ENCODE results near the gene ZNF44. TPM values are rescaled to one million over a fixed set of nuclear protein-coding genes. Genes with fewer than 3 reads are reported as not detected.

ZNF44 gene
- polyA plus RNA-seq, 3 donors, result 3.3 to 4.4 (median 3.9) TPM

- no peak overlapping the region for H3K27ac ChIP-seq (ENCODE audit: low read depth, low read length)
- WGBS, 3 donors, result 97 to 98% (median 98%) methylated on average over 2 of the region's 2 CpGs
Measured at GRCh38 chr19:12270854-12271253, 23.8 kb downstream of the ZNF44 start.

- WGBS, 3 donors, result 64 to 77% (median 71%) methylated on average over 42 to 46 of the region's 46 CpGs
- no peak overlapping the region for H3K27ac ChIP-seq (ENCODE audit: low read depth, low read length)
Measured at GRCh38 chr19:12265921-12266704, 28.6 kb downstream of the ZNF44 start.

GRCh38 chr19:12261554-12261953 lies 33.1 kb downstream of the ZNF44 start:
- no peak overlapping the region for H3K27ac ChIP-seq (ENCODE audit: low read depth, low read length)
- 94 to 100% (median 98%) methylated on average over 1 of the region's 1 CpG for WGBS, 3 donors

GRCh38 chr19:12260861-12261260 lies 33.8 kb downstream of the ZNF44 start:
- WGBS, 3 donors, result 71 to 95% (median 75%) methylated on average over 3 of the region's 3 CpGs
- H3K27ac ChIP-seq (ENCODE audit: low read depth, low read length), result no peak overlapping the region

GRCh38 chr19:12260236-12260635 lies 34.4 kb downstream of the ZNF44 start:
- 96 to 98% (median 98%) methylated on average over 23 of the region's 23 CpGs for WGBS, 3 donors
- no peak overlapping the region for H3K27ac ChIP-seq (ENCODE audit: low read depth, low read length)

DNA sequence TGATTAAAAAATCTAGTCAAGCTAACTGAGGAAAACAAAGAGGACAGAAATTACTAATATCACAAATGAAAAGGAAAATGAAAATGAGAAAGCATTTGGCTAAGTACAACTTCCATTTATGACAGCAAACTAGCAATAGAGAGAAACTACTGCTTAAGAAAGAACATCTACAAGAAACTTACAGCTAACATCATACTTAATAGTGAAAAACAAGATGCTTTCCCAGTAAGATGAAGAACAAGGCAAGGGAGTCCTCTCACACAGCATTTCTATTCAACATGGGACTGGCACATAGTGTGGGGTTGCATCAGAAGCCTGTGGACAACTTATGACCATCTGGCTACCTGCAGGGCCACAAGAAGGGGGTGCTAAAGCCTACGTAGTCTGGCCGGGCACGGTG lies 39.3 kb downstream of the ZNF44 start:
- no peak overlapping the region for H3K27ac ChIP-seq (ENCODE audit: low read depth, low read length)
- 80 to 92% (median 92%) methylated on average over 3 of the region's 3 CpGs for WGBS, 3 donors

- H3K27ac ChIP-seq (ENCODE audit: low read depth, low read length), result no peak overlapping the region
- WGBS, 3 donors, result 96 to 98% (median 97%) methylated on average over 5 of the region's 5 CpGs
Measured at GRCh38 chr19:12247644-12248222, 47.0 kb downstream of the ZNF44 start.

DNA sequence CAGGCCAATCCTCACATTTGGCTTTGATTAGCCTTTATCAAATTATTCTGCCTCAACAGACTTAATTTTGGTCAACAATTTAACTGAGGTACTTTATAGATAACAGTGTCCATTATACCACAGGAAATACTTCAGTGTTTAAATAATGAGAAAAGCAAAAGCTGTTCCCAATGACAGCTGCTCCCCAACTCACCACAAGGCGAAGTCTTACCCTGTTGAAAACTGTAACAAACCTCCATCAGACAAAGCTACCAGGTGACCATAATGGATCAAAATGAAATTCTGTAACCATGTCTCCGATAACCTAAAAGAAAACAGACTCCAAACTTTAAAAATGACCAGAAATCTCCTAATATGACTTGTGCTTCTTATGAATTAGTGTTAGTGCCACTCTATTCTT lies 50.3 kb downstream of the ZNF44 start:
- H3K27ac ChIP-seq (ENCODE audit: low read depth, low read length), result no peak overlapping the region
- 94 to 97% (median 95%) methylated on average over 2 of the region's 2 CpGs for WGBS, 3 donors

DNA sequence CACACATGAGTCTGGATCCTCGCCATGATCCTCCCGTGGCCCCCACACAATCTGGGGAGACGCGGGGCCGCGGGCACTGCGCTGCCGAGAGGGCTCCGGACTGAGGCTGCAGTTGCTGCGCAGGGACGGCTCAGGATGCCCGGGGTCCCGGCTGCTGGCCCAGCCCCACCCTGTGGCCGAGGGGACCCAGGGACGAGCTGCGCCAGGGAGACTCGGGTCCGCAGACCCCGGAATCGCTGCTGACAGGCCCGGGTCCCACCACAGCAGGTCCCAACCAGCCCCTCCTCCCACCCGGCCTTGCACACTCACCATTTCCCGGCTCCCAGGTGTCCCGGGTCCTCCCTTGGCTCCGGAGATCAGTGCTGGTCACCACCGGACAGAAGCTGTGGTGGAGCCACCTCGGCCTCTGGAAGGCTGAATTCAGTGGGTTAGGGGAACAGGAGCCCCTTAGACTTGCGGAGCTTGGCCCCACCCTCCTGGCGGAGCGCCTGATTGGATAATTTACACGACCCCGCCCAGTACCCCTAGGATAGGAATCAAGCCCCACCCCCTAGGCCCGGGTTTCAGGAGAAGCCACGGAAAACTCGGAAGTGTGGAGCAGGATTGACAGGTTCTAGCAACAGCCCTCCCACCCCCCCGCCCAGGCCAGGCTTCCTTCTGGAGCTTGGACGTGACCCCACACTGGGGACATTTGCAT lies 57.4 kb downstream of the ZNF44 start:
- 91 to 99% (median 97%) methylated on average over 35 to 37 of the region's 37 CpGs for WGBS, 3 donors

DNA sequence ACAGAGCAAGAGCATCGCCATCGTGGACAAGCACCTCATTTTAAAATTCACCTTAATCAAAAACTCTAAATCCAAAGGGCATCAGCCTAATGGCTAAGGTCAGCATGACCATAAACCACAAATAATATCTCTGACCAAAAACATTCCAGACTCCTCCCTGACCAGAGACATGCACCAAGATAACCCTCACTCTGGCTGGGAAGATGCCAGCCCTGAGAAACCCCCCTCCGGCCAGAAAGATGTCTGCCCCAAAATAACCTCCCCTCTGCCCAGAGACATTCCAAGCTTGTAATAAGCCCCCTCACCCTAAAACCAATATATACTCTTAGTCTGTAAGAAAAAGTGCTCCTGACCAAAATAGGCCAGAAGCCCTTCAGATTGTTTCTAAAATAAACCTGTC lies 61.7 kb downstream of the ZNF44 start:
- 83 to 91% (median 88%) methylated on average over 3 of the region's 3 CpGs for WGBS, 3 donors

More for the DNA sequence above, 57.4 kb downstream of the ZNF44 start:
- H3K27ac ChIP-seq (ENCODE audit: low read depth, low read length), result no peak overlapping the region

DNA sequence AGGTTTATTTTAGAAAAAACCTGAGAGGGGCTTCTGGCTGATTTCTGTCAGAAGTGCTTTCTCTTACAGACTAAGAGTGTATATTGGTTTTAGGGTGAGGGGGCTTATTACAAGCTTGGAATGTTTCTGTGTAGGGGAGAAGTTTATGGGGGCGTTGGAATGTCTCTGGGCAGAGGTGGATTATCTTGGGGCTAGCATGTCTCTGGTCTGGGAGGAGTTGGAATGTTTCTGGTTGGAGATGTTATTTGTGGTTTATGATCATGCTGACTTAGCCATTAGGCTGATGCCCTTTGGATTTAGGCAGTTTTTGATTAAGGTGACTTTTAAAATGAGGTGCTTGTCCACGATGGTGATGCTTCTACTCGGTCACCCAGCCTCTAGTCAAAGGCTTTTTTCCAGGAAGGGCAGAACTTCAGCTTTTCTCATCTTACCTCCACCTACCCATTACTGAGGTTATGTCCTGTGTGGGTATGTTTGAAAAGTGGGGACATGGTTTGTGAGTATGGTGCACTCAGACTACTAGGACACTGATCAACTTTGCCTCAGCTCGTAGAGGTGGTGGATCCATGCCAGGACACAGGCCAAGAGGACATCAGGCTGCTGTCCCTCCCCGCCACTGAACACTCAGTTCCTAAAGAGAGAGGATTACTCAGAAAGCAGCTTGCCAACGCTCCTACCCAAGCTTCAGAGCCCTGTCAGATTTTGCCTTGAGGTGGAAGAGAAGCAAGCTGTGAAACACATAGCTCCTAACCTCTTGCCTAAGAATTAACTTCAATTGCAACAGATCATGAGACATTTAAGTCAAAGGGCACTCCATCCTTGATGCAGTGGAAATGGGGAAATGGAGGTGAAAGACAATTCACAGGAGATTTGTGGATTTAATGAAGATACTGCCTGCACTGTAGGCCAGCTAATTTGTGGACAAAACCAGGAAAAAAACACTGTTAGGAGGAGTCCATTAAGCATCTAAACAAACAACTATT lies 63.6 kb downstream of the ZNF44 start:
- H3K27ac ChIP-seq (ENCODE audit: low read depth, low read length), result no peak overlapping the region
- WGBS, 3 donors, result 90 to 98% (median 92%) methylated on average over 6 of the region's 6 CpGs

More for the DNA sequence above, 61.7 kb downstream of the ZNF44 start:
- no peak overlapping the region for H3K27ac ChIP-seq (ENCODE audit: low read depth, low read length)

GRCh38 chr19:12229990-12230389 lies 64.7 kb downstream of the ZNF44 start:
- WGBS, 3 donors, result 92 to 100% (median 94%) methylated on average over 3 of the region's 3 CpGs
- no peak overlapping the region for H3K27ac ChIP-seq (ENCODE audit: low read depth, low read length)

- 91 to 97% (median 91%) methylated on average over 6 of the region's 6 CpGs for WGBS, 3 donors
- no peak overlapping the region for H3K27ac ChIP-seq (ENCODE audit: low read depth, low read length)
Measured at GRCh38 chr19:12224676-12225075, 70.0 kb downstream of the ZNF44 start.

GRCh38 chr19:12222980-12223630 lies 71.6 kb downstream of the ZNF44 start:
- no peak overlapping the region for H3K27ac ChIP-seq (ENCODE audit: low read depth, low read length)
- 83 to 100% (median 86%) methylated on average over 1 of the region's 1 CpG for WGBS, 3 donors
